SK-N-SH (cell line): ENCODE data around the gene AFAP1L2. TPM values are rescaled to one million over a fixed set of nuclear protein-coding genes. Genes with fewer than 3 reads are reported as not detected.

Experiments used
- CTCF ChIA-PET: fragments of 300-600, 350-600 bp; formaldehyde crosslinking; extraction: SDS; loops from one replicate; lab custom pipeline; 2021; lab: Yijun Ruan, JAX
- POLR2A ChIA-PET: fragments of 350-600 bp; sonication (Branson Sonifier 250); formaldehyde crosslinking; extraction: SDS; loops from one replicate; lab custom pipeline; 2020; ENCODE audit warnings: antibody characterized with exemption, inconsistent platforms; lab: Yijun Ruan, JAX
- DNase-seq: peaks from one replicate; pipeline ENCODE4 v3.0.0; 2012
- H2AFZ ChIP-seq: fragments of 200-600 bp; sonication (generic); 2 replicates; pipeline ENCODE4 v1.8.1; 2016; ENCODE audit warnings: antibody characterized with exemption, mild to moderate bottlenecking, low read depth
- H3F3A ChIP-seq: fragments of 200-600 bp; sonication (generic); replicated peaks from 2 replicates; pipeline ENCODE3; 2016; ENCODE audit warnings: antibody characterized with exemption, mild to moderate bottlenecking; ENCODE audit not compliant: insufficient read depth
- H3K27ac ChIP-seq, 2 experiments: fragments of 200-500 bp in 1 of 2; fragments of 200-600 bp in 1 of 2; sonication (Bioruptor generic) in 1 of 2; sonication (generic), shearing (Covaris generic) in 1 of 2; 2 replicates each; pipeline versions ENCODE4 v1.5.1 to v1.6.1; 2014 to 2016; ENCODE audit warnings: low read depth in 2 of 2, inconsistent platforms in 1 of 2, low read length in 1 of 2, mild to moderate bottlenecking in 1 of 2, mixed read lengths in 1 of 2
- H3K27me3 ChIP-seq: fragments of 200-600 bp; sonication (generic), shearing (Covaris generic); 2 replicates; pipeline ENCODE4 v1.6.1; 2016; ENCODE audit warnings: mixed run types; ENCODE audit not compliant: insufficient read depth
- H3K36me3 ChIP-seq, 2 experiments: fragments of 200-500 bp in 1 of 2; fragments of 200-600 bp in 1 of 2; sonication (Bioruptor generic) in 1 of 2; sonication (generic) in 1 of 2; replicated peaks in 1 of 2; 2 replicates each; pipeline versions ENCODE3 to v1.5.1; 2014 to 2016; ENCODE audit warnings: low read length in 1 of 2, mild to moderate bottlenecking in 1 of 2; ENCODE audit not compliant: insufficient read depth in 2 of 2, control insufficient read depth in 1 of 2
- H3K4me1 ChIP-seq, 2 experiments: fragments of 200-500 bp in 1 of 2; fragments of 200-600 bp in 1 of 2; sonication (Bioruptor generic) in 1 of 2; sonication (generic), shearing (Covaris generic) in 1 of 2; 2 replicates each; pipeline versions ENCODE4 v1.5.1 to v1.6.1; 2014 to 2016; ENCODE audit warnings: low read depth in 1 of 2, low read length in 1 of 2, mixed run types in 1 of 2; ENCODE audit not compliant: insufficient read depth in 2 of 2, control insufficient read depth in 1 of 2
- H3K4me2 ChIP-seq: fragments of 200-600 bp; sonication (generic), shearing (Covaris generic); 2 replicates; pipeline ENCODE4 v1.6.1; 2017; ENCODE audit warnings: mixed run types
- H3K4me3 ChIP-seq, 2 experiments: fragments of 200-500 bp in 1 of 2; fragments of 200-600 bp in 1 of 2; sonication (Bioruptor generic) in 1 of 2; sonication (generic), shearing (Covaris generic) in 1 of 2; 2 replicates each; pipeline versions ENCODE4 v1.5.1 to v1.8.1; 2014 to 2016; ENCODE audit warnings: low read depth in 2 of 2, inconsistent platforms in 1 of 2, low read length in 1 of 2, mild to moderate bottlenecking in 1 of 2, mixed read lengths in 1 of 2, moderate library complexity in 1 of 2
- H3K79me2 ChIP-seq: fragments of 200-600 bp; sonication (generic); 2 replicates; pipeline ENCODE4 v1.8.1; 2017; ENCODE audit warnings: mild to moderate bottlenecking; ENCODE audit not compliant: insufficient read depth
- H3K9ac ChIP-seq: fragments of 200-600 bp; sonication (generic); 2 replicates; pipeline ENCODE4 v1.6.1; 2017; ENCODE audit warnings: mixed run types
- H3K9me2 ChIP-seq: fragments of 200-600 bp; sonication (generic); 2 replicates; pipeline ENCODE4 v1.6.1; 2017; ENCODE audit warnings: mixed run types
- H3K9me3 ChIP-seq: fragments of 200-600 bp; sonication (generic); 2 replicates; pipeline ENCODE4 v1.6.1; 2017; ENCODE audit warnings: mixed run types, mild to moderate bottlenecking, moderate library complexity
- H4K20me1 ChIP-seq: fragments of 200-600 bp; sonication (generic); 2 replicates; pipeline ENCODE4 v1.6.1; 2017; ENCODE audit warnings: mild to moderate bottlenecking, mixed run types; ENCODE audit not compliant: insufficient read depth
- CHD2 ChIP-seq: fragments of 150-350 bp; IDR thresholded peaks from 2 replicates; pipeline ENCODE4 v1.6.1; 2018; ENCODE audit warnings: low read length; ENCODE audit not compliant: partially characterized antibody
- ELF1 ChIP-seq: IDR thresholded peaks from 2 replicates; pipeline ENCODE4 v1.4.0; 2012
- EP300 ChIP-seq, 2 experiments: IDR thresholded peaks; 2 replicates each; pipeline versions ENCODE4 v1.4.0 to v1.6.1; 2012; ENCODE audit warnings: borderline replicate concordance in 1 of 2, low read depth in 1 of 2, low read length in 1 of 2
- EZH2phosphoT487 ChIP-seq: fragments of 200-600 bp; sonication (generic); IDR thresholded peaks from 2 replicates; pipeline ENCODE4 v1.6.1; 2017; ENCODE audit warnings: low read depth, mixed run types, mild to moderate bottlenecking, antibody characterized with exemption, moderate library complexity, borderline replicate concordance
- FOXJ3 ChIP-seq: sonication (generic); formaldehyde crosslinking; IDR thresholded peaks from 2 replicates; pipeline ENCODE4 v1.5.1; 2020; ENCODE audit warnings: mild to moderate bottlenecking, missing genetic modification reagents
- FOXM1 ChIP-seq: IDR thresholded peaks from 2 replicates; pipeline ENCODE4 v1.4.0; 2012; ENCODE audit warnings: low read depth, mild to moderate bottlenecking
- MXI1 ChIP-seq: IDR thresholded peaks from 2 replicates; pipeline ENCODE4 v1.6.1; 2012; ENCODE audit warnings: mild to moderate bottlenecking, low read depth, low read length, improper control_type of control experiment
- NFIC ChIP-seq: IDR thresholded peaks from 2 replicates; pipeline ENCODE4 v1.4.0; 2012; ENCODE audit warnings: borderline replicate concordance
- POLR2AphosphoS5 ChIP-seq: IDR thresholded peaks from 2 replicates; pipeline ENCODE4 v1.6.1; 2012; ENCODE audit warnings: low read depth, low read length
- RAD21 ChIP-seq: IDR thresholded peaks from 2 replicates; pipeline ENCODE4 v1.6.1; 2012; ENCODE audit warnings: mild to moderate bottlenecking, low read length
- SIN3A ChIP-seq: IDR thresholded peaks from 2 replicates; pipeline ENCODE4 v1.6.1; 2012; ENCODE audit warnings: low read depth, mild to moderate bottlenecking, low read length, moderate library complexity, borderline replicate concordance
- SMC3 ChIP-seq: IDR thresholded peaks from 2 replicates; pipeline ENCODE4 v1.6.1; 2012; ENCODE audit warnings: low read depth, low read length, improper control_type of control experiment
- TAF1 ChIP-seq: IDR thresholded peaks from 2 replicates; pipeline ENCODE4 v1.6.1; 2012; ENCODE audit warnings: low read depth, mild to moderate bottlenecking, low read length, moderate library complexity, borderline replicate concordance
- TEAD4 ChIP-seq: IDR thresholded peaks from 2 replicates; pipeline ENCODE4 v1.4.0; 2012; ENCODE audit warnings: mild to moderate bottlenecking, borderline replicate concordance; ENCODE audit not compliant: insufficient read depth
- WGBS: methylation state at CpG from one replicate; pipeline ENCODE4 v1.1.6; 2017; ENCODE audit warnings: low lambda C conversion rate; 5-methylcytosine and 5-hydroxymethylcytosine counted together
- polyA plus RNA-seq, 3 experiments: library from polyadenylated mRNA; depleted of rRNA; stranded (reverse); fragments of >200 nt; gene quantifications; 2 replicates each; pipeline ENCODE4 v1.2.3, GENCODE V29; 2012
- TF ChIP-seq, protein P1 (sequence below): IDR thresholded peaks from 2 replicates; pipeline ENCODE4 v1.4.0; 2012; ENCODE audit warnings: low read depth, borderline replicate concordance
- TF ChIP-seq, protein P2 (sequence below): IDR thresholded peaks from 2 replicates; pipeline ENCODE4 v1.4.0; 2012; ENCODE audit warnings: low read depth

The AFAP1L2 gene
- polyA plus RNA-seq, 1 of the 3 experiments (the other 2 are of a cell fraction), result 0.54 TPM

DNA sequence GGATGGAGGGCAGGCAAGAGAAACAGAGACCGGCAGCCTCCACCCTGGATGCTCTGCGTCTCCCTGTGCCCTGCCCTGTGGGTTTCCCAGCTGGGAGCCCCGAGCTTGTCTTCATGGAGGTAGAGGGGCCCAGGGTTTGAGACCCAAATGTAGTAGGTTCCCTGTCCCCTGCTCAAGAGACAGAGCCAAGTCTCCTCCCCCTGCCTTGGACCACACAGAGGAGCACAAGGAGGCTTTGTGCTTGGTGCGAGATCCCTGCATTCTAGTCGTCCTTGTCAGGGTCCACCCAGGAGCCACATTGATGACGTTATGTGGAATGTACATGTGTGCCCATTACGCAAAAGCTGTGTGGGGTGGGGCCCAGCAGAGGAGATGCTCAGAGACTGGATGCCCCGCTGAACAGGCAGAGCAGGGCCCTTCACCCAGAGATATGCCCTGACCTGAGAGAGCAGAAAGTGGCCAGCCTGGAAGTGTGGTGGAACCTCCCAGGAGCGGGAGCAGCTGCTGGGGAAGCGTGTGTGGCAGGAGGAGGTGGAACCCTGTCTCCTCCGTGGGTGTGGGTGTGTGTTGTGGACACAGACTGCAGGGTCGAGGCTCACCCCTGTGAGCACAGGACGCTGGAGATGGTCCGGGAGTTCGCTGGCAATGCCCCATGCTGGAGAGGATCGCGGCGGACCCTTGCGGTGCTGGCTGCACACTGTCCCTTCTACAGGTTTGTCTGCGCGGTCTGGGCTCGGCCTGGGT, 126.0 kb downstream of the AFAP1L2 start:
- POLR2A ChIA-PET, result no interaction called here
- no peak for DNase-seq
- Histone ChIP-seq H3K9me3 (no peaks in the 10 kb centered on the region), H3K9me2 (no peaks in the 10 kb centered on the region), H3K27me3 (no peaks in the 10 kb centered on the region; the same call in 1 of the 2 replicates), H3K4me1 (no peaks in the 10 kb centered on the region; a peak in 1 of 4 replicates), H3F3A (no peaks in the 10 kb centered on the region), H3K36me3 (no peaks in the 10 kb centered on the region), H3K9ac (no peak overlapping the region)
- TF ChIP-seq TAF1 (no peak), ELF1 (no peak), CHD2 (no peak), FOXM1 (no peak)
- TF ChIP-seq, protein P1, sequence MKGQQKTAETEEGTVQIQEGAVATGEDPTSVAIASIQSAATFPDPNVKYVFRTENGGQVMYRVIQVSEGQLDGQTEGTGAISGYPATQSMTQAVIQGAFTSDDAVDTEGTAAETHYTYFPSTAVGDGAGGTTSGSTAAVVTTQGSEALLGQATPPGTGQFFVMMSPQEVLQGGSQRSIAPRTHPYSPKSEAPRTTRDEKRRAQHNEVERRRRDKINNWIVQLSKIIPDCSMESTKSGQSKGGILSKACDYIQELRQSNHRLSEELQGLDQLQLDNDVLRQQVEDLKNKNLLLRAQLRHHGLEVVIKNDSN, result no peak
- TF ChIP-seq, all 33 proteins: peak for 0
- Histone ChIP-seq H3K27ac (no peak overlapping the region), H3K4me3 (no peak overlapping the region), H3K79me2 (no peaks in the 10 kb centered on the region), H4K20me1 (no peaks in the 10 kb centered on the region), H2AFZ (no peak overlapping the region), H3K4me2 (no peak overlapping the region)
- CTCF ChIA-PET, result interaction anchor here (1.0 to 1.9 kb wide), 2 partner anchors 25 to 193 kb away, joined by 3 to 11 read pairs; no protein-coding TSS in a partner anchor
- WGBS, result 70% methylated on average over 15 of the region's 22 CpGs

GRCh38 chr10:114276671-114277070, 127.6 kb downstream of the AFAP1L2 start:
- TF ChIP-seq POLR2AphosphoS5 (no peak), SMC3 (no peak), FOXJ3 (CRISPR knock-in tag) (no peak), MXI1 (no peak), EP300 (IDR thresholded peaks at IDR 0.05; ENCODE audit: borderline replicate concordance in 1 of 2, low read depth in 1 of 2, low read length in 1 of 2) (no peak), NFIC (no peak), ELF1 (no peak), TEAD4 (no peak), FOXM1 (no peak), RAD21 (no peak), SIN3A (no peak), EZH2phosphoT487 (no peak)
- TF ChIP-seq, protein P2, sequence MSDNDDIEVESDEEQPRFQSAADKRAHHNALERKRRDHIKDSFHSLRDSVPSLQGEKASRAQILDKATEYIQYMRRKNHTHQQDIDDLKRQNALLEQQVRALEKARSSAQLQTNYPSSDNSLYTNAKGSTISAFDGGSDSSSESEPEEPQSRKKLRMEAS, result no peak
- WGBS, result 73% methylated on average over 6 of the region's 6 CpGs
- ChIA-PET CTCF (no interaction called here), POLR2A (no interaction called here)
- H3F3A ChIP-seq, result peaks cover 3% of the 10 kb centered on the region
- no peaks in the 10 kb centered on the region for H4K20me1 ChIP-seq
- H2AFZ ChIP-seq, result no peak overlapping the region
- H3K27ac ChIP-seq, result no peak overlapping the region
- H3K79me2 ChIP-seq, result no peaks in the 10 kb centered on the region
- no peak overlapping the region for H3K4me3 ChIP-seq
- H3K4me1 ChIP-seq, result no peaks in the 10 kb centered on the region; a peak in 1 of 4 replicates
- DNase-seq, result no peak
- no peaks in the 10 kb centered on the region for H3K9me2 ChIP-seq
- no peaks in the 10 kb centered on the region for H3K9me3 ChIP-seq
- no peak overlapping the region for H3K9ac ChIP-seq
- no peak overlapping the region for H3K4me2 ChIP-seq
- no peaks in the 10 kb centered on the region for H3K36me3 ChIP-seq
- no peaks in the 10 kb centered on the region; the same call in 1 of the 2 replicates for H3K27me3 ChIP-seq
